Measurements from ENCODE around the gene MARCHF11. TPM values are rescaled to one million over a fixed set of nuclear protein-coding genes. Genes with fewer than 3 reads are reported as not detected.

Gene MARCHF11
- total RNA-seq, 1 donor from 2014 or later: not detected

GRCh38 chr5:16134204-16134603, 45.4 kb downstream of the MARCHF11 start:
- DNase-seq (ENCODE audit: extremely low read depth, low read depth, low spot score): no peak

- DNase-seq (ENCODE audit: extremely low read depth, low read depth, low spot score): no peak
These were observed 47.7 kb downstream of the MARCHF11 start for GRCh38 chr5:16131878-16132277.

- DNase-seq (ENCODE audit: extremely low read depth, low read depth, low spot score): no peak
These were observed 50.6 kb downstream of the MARCHF11 start for GRCh38 chr5:16128944-16129343.

DNA sequence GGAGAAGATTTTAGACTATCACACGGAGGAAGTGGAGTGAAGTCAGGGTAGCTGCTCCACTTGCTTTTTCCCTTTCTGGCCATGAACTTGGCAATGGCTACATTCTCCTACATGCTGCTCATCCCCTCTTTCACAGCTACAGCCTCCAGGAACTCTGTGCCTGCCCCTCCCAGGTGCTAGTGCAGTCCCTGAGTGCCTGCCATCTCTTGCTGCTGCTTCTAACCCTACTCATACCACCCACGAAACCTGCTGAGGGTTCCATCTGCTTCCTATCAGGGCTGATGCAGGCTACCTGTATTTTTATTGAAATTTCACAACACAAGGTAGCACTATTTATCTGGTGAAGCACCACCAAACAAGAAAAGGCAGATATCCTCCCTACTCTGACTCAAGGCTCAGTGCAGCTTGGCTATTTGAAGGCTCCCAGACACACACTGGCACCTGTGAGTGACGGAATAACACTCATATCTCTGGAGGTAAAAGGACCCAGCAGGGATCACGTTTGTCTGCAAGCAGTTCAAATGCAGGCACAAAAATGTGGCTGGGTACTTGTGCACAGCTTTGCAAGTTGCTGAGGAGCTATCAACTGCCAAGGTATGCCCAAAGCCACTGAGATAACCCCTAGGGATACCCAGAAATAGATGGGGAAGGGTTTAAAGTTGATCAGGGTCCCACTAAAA, 51.6 kb downstream of the MARCHF11 start:
- DNase-seq (ENCODE audit: extremely low read depth, low read depth, low spot score): no peak

DNA sequence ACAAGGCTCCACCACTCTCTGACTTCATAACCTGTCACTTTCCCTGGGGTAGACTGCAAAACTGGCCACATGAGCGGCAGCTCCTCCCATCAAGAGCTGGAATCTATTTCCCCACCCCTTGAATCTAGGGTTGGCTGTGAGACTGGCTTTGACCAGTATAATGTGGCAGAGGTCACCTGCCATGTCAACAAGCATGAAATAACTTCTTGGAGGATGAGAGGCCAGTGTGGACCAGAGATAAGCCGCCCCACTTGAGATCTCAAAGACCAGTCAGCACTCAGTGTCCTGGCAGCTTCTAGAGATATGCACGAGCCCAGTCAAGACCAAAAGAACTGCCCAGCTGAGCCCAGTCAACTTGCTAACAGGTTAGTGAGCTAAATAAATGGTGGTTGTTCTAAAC, 59.0 kb downstream of the MARCHF11 start:
- DNase-seq (ENCODE audit: extremely low read depth, low read depth, low spot score): no peak

DNA sequence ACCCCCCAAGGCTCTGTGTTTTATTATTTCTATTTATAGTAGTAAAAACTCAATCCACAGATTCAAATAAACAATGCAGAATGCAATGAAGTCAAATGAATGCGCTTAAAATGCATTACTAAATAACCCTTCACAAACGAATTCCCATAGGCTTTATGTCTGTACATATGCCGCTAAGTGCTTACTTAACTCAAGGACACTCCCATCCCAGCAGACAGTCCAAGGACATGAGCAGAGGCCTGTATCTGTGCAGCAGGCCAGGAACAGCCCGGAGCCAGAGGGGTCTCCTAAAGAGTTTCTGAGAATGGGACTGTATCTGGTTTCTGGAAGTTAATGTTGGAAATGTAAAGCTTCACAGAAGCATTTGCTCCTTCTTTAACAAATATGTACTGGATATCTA, 59.8 kb downstream of the MARCHF11 start:
- no peak for DNase-seq (ENCODE audit: extremely low read depth, low read depth, low spot score)

GRCh38 chr5:16115140-16115539, 64.5 kb downstream of the MARCHF11 start:
- no peak for DNase-seq (ENCODE audit: extremely low read depth, low read depth, low spot score)

DNA sequence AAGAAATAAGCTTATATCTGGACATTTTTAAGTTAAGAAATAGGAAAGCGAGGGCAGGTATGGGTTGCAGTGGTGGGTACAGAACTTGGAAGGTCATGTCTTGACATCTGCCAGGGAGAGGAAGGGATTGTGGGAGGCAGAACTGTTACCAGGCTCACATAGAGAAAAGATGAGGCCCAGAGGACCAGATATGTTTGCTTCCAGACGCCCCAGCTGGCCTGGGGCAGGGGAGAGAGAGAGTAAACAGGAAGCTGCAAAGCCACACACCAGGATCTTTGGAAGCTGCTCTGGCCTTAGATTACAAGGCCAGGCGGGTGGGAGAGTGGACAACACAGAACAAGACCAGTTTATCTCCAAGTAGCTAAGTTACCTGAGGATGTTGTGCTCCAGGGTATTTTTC, 71.2 kb downstream of the MARCHF11 start:
- no peak for DNase-seq (ENCODE audit: extremely low read depth, low read depth, low spot score)

DNA sequence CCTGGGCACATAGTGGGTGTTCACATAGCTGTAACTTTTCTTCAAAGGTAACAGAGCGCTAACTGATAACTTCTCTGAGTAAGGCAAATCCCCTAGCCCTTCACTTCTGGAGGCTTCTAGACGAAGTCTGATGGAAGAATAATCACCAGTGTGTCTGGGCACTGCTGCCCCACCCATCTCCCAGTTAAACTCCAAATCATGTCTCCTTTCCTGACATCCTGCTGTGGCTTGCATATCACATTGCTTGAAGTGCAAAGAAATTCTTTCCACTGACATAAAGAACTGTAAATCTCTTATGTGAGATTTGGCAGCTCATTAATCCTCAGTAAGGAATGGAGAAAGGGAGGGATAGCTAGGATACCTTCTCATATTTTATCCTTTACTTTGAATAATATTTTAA, 74.6 kb downstream of the MARCHF11 start:
- no peak for DNase-seq (ENCODE audit: extremely low read depth, low read depth, low spot score)

DNA sequence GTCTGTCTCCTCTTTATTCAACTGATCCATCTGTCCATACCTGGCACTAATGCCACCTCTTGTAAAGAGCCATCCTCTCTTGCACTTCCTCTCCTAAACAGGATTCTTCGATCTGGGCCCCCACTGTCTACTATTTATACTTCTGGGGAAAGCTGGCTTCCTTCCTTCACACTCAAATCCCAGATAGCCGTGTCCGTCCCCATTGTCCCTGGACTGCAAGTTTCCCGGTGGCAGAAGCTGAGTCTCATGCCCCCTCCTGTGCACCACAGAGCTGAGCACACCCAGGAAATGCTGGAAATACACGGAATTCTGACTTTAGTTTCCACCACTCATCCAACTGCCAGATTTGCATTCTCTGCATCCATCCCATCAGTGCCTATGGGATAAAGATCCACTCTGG, 84.0 kb downstream of the MARCHF11 start:
- DNase-seq (ENCODE audit: extremely low read depth, low read depth, low spot score): no peak

DNA sequence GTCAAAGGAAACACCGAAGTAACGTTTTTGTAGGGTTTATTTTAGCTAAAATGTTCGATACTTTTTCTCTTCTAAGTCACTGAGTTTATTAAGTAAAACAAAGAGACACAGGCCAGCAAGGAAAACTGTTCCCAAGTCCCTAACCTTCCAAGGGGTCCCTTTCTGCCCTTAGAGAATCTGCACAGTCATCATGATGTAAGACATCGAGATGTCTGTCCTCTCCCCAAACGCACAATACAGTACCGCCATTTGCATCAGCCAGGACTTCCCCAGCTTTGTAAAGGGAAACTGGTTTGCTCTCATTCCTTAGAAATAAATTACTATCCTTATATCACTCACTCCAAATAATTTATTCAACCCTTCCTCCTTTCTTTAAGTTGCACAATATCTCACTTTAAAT, 89.3 kb downstream of the MARCHF11 start:
- DNase-seq (ENCODE audit: extremely low read depth, low read depth, low spot score): no peak

GRCh38 chr5:16082982-16083381, 96.6 kb downstream of the MARCHF11 start:
- DNase-seq (ENCODE audit: extremely low read depth, low read depth, low spot score): no peak

DNA sequence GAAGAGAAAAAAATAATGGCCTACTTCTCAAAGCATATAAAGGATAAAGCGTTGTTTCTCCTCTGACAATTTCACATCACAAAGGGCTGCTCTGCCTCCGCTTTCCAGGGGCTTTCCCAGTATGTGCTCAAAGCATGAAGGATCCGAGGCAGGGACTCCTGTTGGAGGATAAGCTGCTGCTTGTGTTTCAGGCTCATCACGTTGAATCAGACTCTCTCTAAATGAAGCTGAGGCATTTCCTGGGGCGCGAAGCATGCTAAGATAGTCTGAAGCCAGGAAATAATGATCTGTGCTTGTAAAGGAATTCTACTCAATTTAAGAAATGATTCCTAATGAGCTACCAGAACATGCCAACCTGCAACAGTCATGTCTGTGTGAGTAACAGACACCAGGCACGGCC, 97.5 kb downstream of the MARCHF11 start:
- no peak for DNase-seq (ENCODE audit: extremely low read depth, low read depth, low spot score)

DNA sequence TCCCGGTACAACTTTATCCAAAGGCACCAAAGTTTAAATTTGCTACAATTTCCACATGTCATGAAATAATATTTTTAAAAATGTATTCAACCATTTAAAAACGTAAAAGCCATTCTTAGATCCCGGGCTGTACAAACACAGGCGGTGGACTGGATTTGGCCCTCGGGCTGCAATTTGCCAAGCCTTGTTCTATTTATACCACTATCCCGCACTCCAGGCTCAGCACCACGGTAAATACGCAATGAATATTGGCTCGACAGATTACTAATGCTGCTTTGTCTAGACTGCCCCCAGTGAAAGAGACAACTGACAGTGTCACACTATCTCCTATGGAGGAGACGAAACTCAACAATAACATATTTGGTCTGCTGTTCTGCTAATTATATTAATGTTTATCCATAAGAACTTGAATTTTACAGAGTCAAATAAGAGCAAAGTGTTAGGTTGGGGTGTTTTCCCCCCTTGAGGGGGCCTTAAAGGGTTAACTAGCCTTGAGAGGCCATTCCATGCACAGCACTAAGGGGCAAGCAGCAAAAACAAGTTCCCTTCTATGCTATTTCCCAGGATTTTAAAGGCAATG, 98.1 kb downstream of the MARCHF11 start:
- DNase-seq (ENCODE audit: extremely low read depth, low read depth, low spot score): no peak

GRCh38 chr5:16076657-16077056, 102.9 kb downstream of the MARCHF11 start:
- no peak for DNase-seq (ENCODE audit: extremely low read depth, low read depth, low spot score)

DNA sequence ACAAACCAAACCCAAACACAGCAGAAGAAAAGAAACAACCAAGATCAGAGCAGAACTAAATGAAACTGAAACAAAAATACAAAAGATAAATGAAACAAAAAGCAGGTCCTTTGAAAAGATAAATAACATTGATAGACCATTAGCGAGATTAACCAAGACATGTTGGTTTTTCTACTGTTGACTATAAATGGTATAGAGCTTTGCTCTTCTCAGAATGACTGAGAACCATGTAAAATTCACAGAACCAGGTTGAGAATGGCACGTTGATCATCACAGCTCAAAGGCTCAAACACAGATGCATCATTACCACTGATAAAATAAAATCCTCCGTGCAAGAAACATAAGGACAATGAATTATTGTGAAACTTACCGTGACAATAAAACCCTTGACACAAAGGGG, 105.2 kb downstream of the MARCHF11 start:
- no peak for DNase-seq (ENCODE audit: extremely low read depth, low read depth, low spot score)

GRCh38 chr5:16072616-16073015, 107.0 kb downstream of the MARCHF11 start:
- DNase-seq (ENCODE audit: extremely low read depth, low read depth, low spot score): no peak

- no peak for DNase-seq (ENCODE audit: extremely low read depth, low read depth, low spot score)
These were observed 112.2 kb downstream of the MARCHF11 start for GRCh38 chr5:16067415-16067814.

- no peak for DNase-seq (ENCODE audit: extremely low read depth, low read depth, low spot score)
These were observed 112.8 kb downstream of the MARCHF11 start for GRCh38 chr5:16066810-16067209.

DNA sequence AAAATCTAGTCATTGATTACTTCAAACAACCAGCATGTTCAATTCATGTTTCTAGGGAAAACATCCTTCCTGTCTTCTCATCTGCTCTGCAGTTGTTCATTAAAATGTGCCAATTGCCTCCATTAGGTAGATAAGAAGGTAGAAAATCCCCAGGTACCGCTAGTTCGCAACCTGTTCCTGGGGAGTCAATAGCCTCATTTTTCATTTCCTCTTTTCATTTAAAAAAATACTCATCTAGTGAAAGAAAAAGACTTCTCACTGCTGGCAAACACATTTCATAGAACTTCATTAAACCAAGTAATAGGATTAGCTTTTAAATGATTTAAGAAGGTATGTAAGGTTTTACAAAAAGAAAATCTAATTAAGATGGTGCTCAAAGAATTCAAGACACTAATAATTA, 113.3 kb downstream of the MARCHF11 start:
- DNase-seq (ENCODE audit: extremely low read depth, low read depth, low spot score): no peak

- DNase-seq (ENCODE audit: extremely low read depth, low read depth, low spot score): no peak
These were observed 113.8 kb downstream of the MARCHF11 start for GRCh38 chr5:16065831-16066230.

DNA sequence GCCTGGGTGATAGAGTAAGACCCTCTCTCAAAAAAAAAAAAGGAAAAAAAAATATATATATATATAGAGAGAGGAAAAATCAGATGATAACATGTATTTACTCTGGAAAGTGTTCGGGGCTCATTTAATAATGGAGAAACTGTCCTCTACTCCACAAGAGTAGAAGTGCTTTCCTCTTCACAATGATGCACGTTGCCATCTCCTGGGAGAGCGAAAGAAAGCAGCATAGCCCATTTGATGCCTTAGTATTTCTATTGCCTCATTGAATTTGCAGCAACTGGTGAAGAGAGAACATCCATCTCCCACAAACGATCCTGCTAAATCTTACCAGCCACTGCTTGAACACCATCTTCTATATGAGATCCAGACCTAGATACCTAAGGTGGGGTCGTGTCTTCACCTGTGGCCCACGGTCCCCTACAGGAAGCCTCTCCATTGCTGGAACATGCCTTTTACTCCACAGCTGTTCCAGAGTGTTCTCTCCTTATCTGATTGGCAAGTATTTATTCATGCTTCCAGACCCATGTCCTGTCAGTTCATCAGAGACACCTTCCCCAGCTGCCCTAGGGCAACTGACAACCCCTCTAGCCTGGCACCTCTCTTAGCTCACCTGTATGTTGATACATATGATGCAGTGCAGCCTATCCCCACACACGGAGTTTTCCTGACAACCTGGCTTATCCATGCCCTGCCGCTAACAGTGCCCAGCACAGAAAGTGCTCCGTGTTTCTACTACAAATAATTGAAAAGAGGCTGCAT, 115.3 kb downstream of the MARCHF11 start:
- DNase-seq (ENCODE audit: extremely low read depth, low read depth, low spot score): no peak

All from glomerular endothelial cell (primary cell).